ENCODE results near the gene NYAP2. TPM values are rescaled to one million over a fixed set of nuclear protein-coding genes. Genes with fewer than 3 reads are reported as not detected.

Gene NYAP2
- total and polyA plus RNA-seq, 10 of the 15 experiments (the other 5 are each of a cell fraction or from before 2014, with no cell fraction given), result 0.03 TPM; not detected in 9

GRCh38 chr2:225662101-225662500, 262.6 kb downstream of the NYAP2 start:
- TF ChIP-seq WRNIP1 (IDR thresholded peaks at IDR 0.05; ENCODE audit: borderline replicate concordance, low read depth, low read length) (no peak), CBFB (IDR thresholded peaks at IDR 0.05; ENCODE audit: low read depth) (no peak), SRF (IDR thresholded peaks at IDR 0.05; ENCODE audit: low read depth in 2 of 2, low read length in 2 of 2) (no peak), NFXL1 (IDR thresholded peaks at IDR 0.05; ENCODE audit: borderline replicate concordance) (no peak), BHLHE40 (IDR thresholded peaks at IDR 0.05; ENCODE audit: borderline replicate concordance in 1 of 2, low read depth in 2 of 2, low read length in 1 of 2) (no peak), NBN (IDR thresholded peaks at IDR 0.05) (no peak), TAF1 (IDR thresholded peaks at IDR 0.05; ENCODE audit: borderline replicate concordance, low read depth, low read length) (no peak), NR2C1 (IDR thresholded peaks at IDR 0.05) (no peak), TCF7 (IDR thresholded peaks at IDR 0.05; ENCODE audit: borderline replicate concordance) (no peak), SMARCA5 (IDR thresholded peaks at IDR 0.05) (no peak), GATAD2B (conservative IDR thresholded peaks at IDR 0.05; ENCODE audit: low read depth) (no peak), SUZ12 (IDR thresholded peaks at IDR 0.05; ENCODE audit: unreplicated experiment) (no peak), ZNF207 (IDR thresholded peaks at IDR 0.05; ENCODE audit: borderline replicate concordance) (no peak)
- TF ChIP-seq, protein P1, sequence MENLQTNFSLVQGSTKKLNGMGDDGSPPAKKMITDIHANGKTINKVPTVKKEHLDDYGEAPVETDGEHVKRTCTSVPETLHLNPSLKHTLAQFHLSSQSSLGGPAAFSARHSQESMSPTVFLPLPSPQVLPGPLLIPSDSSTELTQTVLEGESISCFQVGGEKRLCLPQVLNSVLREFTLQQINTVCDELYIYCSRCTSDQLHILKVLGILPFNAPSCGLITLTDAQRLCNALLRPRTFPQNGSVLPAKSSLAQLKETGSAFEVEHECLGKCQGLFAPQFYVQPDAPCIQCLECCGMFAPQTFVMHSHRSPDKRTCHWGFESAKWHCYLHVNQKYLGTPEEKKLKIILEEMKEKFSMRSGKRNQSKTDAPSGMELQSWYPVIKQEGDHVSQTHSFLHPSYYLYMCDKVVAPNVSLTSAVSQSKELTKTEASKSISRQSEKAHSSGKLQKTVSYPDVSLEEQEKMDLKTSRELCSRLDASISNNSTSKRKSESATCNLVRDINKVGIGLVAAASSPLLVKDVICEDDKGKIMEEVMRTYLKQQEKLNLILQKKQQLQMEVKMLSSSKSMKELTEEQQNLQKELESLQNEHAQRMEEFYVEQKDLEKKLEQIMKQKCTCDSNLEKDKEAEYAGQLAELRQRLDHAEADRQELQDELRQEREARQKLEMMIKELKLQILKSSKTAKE (IDR thresholded peaks at IDR 0.05; ENCODE audit: low read depth, poor library complexity, severe bottlenecking), result no peak
- TF ChIP-seq, protein P2, sequence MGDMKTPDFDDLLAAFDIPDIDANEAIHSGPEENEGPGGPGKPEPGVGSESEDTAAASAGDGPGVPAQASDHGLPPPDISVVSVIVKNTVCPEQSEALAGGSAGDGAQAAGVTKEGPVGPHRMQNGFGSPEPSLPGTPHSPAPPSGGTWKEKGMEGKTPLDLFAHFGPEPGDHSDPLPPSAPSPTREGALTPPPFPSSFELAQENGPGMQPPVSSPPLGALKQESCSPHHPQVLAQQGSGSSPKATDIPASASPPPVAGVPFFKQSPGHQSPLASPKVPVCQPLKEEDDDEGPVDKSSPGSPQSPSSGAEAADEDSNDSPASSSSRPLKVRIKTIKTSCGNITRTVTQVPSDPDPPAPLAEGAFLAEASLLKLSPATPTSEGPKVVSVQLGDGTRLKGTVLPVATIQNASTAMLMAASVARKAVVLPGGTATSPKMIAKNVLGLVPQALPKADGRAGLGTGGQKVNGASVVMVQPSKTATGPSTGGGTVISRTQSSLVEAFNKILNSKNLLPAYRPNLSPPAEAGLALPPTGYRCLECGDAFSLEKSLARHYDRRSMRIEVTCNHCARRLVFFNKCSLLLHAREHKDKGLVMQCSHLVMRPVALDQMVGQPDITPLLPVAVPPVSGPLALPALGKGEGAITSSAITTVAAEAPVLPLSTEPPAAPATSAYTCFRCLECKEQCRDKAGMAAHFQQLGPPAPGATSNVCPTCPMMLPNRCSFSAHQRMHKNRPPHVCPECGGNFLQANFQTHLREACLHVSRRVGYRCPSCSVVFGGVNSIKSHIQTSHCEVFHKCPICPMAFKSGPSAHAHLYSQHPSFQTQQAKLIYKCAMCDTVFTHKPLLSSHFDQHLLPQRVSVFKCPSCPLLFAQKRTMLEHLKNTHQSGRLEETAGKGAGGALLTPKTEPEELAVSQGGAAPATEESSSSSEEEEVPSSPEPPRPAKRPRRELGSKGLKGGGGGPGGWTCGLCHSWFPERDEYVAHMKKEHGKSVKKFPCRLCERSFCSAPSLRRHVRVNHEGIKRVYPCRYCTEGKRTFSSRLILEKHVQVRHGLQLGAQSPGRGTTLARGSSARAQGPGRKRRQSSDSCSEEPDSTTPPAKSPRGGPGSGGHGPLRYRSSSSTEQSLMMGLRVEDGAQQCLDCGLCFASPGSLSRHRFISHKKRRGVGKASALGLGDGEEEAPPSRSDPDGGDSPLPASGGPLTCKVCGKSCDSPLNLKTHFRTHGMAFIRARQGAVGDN (IDR thresholded peaks at IDR 0.05), result no peak
- ATAC-seq (no peak), DNase-seq (ENCODE audit: low read depth, low spot score) (no peak), FAIRE-seq (no peak)
- CTCF ChIA-PET, result interaction anchor here (0.8 to 3.5 kb wide), 6 partner anchors 87 to 660 kb away, joined by 3 to 29 read pairs (median 4); no protein-coding TSS in a partner anchor
- BruUV-seq (replicated peaks), result no TSS peak
- SMC1A ChIA-PET (ENCODE audit: uncharacterized antibody, unreplicated experiment), result interaction anchor here (0.6 to 4.2 kb wide), 5 partner anchors 538 to 698 kb away, joined by 4 to 28 read pairs (median 5); no protein-coding TSS in a partner anchor
- RAD21 ChIA-PET (ENCODE audit: unreplicated experiment), result interaction anchor here (1.1 to 1.5 kb wide), 2 partner anchors 538 to 540 kb away, joined by 4 read pairs; no protein-coding TSS in a partner anchor
- POLR2A ChIA-PET, result no interaction called here
- no peak overlapping the region for H3K4me2 ChIP-seq (ENCODE audit: control insufficient read depth, insufficient read depth)
- no peak overlapping the region for H3K9ac ChIP-seq (ENCODE audit: control insufficient read depth, insufficient read depth, low read length)
- no peaks in the 10 kb centered on the region for H3K4me1 ChIP-seq (ENCODE audit: control insufficient read depth, insufficient read depth, low read length)
- H3K9me3 ChIP-seq (replicated peaks; ENCODE audit: control insufficient read depth, insufficient read depth, low read length), result no peaks in the 10 kb centered on the region
- intact Hi-C loops (cut with micrococcal nuclease; ENCODE audit: unreplicated experiment) (loop anchor here (5.0 kb wide), 1 partner anchor 775 kb away; no protein-coding TSS in a partner anchor), in situ Hi-C loops (cut with MboI) (loop anchor here (5.0 to 10.0 kb wide), 4 partner anchors 540 to 1445 kb away; no protein-coding TSS in a partner anchor)
- no peak overlapping the region for H3K27ac ChIP-seq (ENCODE audit: control insufficient read depth, insufficient read depth)
- WGBS (ENCODE audit: insufficient coverage, insufficient replicate concordance, low lambda C conversion rate, missing lambda C conversion rate), result 18% methylated on average over 4 of the region's 4 CpGs
- H3K4me3 ChIP-seq, result no peak overlapping the region
- H2AFZ ChIP-seq (ENCODE audit: control insufficient read depth, low read depth, low read length), result no peak overlapping the region
- H3K36me3 ChIP-seq (ENCODE audit: control insufficient read depth in 2 of 2, insufficient read depth in 2 of 2, low read length in 1 of 2), result no peaks in the 10 kb centered on the region
- no peaks in the 10 kb centered on the region for H4K20me1 ChIP-seq (ENCODE audit: control insufficient read depth, insufficient read depth)
- H3K27me3 ChIP-seq (replicated peaks in 1 of 2; ENCODE audit: control insufficient read depth in 2 of 2, insufficient read depth in 2 of 2, low read length in 1 of 2), result no peaks in the 10 kb centered on the region
- H3K79me2 ChIP-seq (ENCODE audit: control insufficient read depth, insufficient read depth, low read length), result no peaks in the 10 kb centered on the region

Data from GM12878 (cell line).